ENCODE data around the gene PRDM5. TPM values are rescaled to one million over a fixed set of nuclear protein-coding genes. Genes with fewer than 3 reads are reported as not detected.

The PRDM5 gene
- total and polyA plus RNA-seq, 2 donors from 2014 or later = 2.6 to 9.1 TPM

GRCh38 chr4:120826449-120826848 lies 96.1 kb downstream of the PRDM5 start:
- TF ChIP-seq, protein P1, sequence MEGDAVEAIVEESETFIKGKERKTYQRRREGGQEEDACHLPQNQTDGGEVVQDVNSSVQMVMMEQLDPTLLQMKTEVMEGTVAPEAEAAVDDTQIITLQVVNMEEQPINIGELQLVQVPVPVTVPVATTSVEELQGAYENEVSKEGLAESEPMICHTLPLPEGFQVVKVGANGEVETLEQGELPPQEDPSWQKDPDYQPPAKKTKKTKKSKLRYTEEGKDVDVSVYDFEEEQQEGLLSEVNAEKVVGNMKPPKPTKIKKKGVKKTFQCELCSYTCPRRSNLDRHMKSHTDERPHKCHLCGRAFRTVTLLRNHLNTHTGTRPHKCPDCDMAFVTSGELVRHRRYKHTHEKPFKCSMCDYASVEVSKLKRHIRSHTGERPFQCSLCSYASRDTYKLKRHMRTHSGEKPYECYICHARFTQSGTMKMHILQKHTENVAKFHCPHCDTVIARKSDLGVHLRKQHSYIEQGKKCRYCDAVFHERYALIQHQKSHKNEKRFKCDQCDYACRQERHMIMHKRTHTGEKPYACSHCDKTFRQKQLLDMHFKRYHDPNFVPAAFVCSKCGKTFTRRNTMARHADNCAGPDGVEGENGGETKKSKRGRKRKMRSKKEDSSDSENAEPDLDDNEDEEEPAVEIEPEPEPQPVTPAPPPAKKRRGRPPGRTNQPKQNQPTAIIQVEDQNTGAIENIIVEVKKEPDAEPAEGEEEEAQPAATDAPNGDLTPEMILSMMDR (IDR thresholded peaks at IDR 0.05; ENCODE audit: borderline replicate concordance, extremely low read depth, insufficient read depth) = no peak
- no peak for FAIRE-seq
- DNase-seq = no peak
- no peak overlapping the region for H3K27ac ChIP-seq (ENCODE audit: low read depth in 2 of 2, low read length in 2 of 2)
- no peaks in the 10 kb centered on the region for H3K4me1 ChIP-seq (ENCODE audit: control insufficient read depth in 2 of 3, insufficient read depth in 2 of 3, low read depth in 1 of 3, low read length in 3 of 3)
- no peak overlapping the region for H3K9ac ChIP-seq (ENCODE audit: low read length in 3 of 3)
- H3K9me3 ChIP-seq (ENCODE audit: control insufficient read depth in 2 of 3, insufficient read depth in 1 of 3, low read length in 3 of 3) = no peaks in the 10 kb centered on the region
- no peaks in the 10 kb centered on the region for H3K27me3 ChIP-seq (ENCODE audit: control insufficient read depth, insufficient read depth, low read length)
- H3K36me3 ChIP-seq (ENCODE audit: control insufficient read depth in 2 of 3, insufficient read depth in 3 of 3, low read length in 3 of 3) = no peaks in the 10 kb centered on the region
- intact Hi-C loops (cut with DNase I) = no loop called here
- no peak overlapping the region for H3K4me3 ChIP-seq (ENCODE audit: low read length in 3 of 3)

DNA sequence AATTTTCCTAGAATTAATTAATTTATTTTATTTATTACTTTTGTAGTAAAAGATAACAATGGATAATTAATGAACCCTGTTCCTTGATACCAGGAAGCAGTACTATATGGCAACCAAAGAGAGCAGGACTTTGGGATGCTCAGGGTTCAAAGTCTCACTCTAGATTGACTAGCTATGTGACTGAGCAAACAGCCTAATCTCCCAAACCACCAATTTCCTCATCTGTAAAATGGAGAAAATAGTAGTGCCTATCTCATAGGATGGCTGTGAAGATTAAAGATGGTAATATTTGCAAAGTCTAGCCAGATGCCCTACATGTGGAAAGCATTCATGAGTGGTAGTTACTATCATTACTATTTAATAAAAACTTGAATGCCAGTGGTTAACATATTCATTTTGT lies 97.6 kb downstream of the PRDM5 start:
- TF ChIP-seq, protein P1 (IDR thresholded peaks at IDR 0.05; ENCODE audit: borderline replicate concordance, extremely low read depth, insufficient read depth) = no peak
- DNase-seq (no peak), FAIRE-seq (no peak)
- no peak overlapping the region for H3K4me3 ChIP-seq (ENCODE audit: low read length in 3 of 3)
- no peak overlapping the region for H3K9ac ChIP-seq (ENCODE audit: low read length in 3 of 3)
- no peaks in the 10 kb centered on the region for H3K9me3 ChIP-seq (ENCODE audit: control insufficient read depth in 2 of 3, insufficient read depth in 1 of 3, low read length in 3 of 3)
- no peaks in the 10 kb centered on the region for H3K4me1 ChIP-seq (ENCODE audit: control insufficient read depth in 2 of 3, insufficient read depth in 2 of 3, low read depth in 1 of 3, low read length in 3 of 3)
- H3K27me3 ChIP-seq (ENCODE audit: control insufficient read depth, insufficient read depth, low read length) = no peaks in the 10 kb centered on the region
- H3K27ac ChIP-seq (ENCODE audit: low read depth in 2 of 2, low read length in 2 of 2) = no peak overlapping the region
- no peaks in the 10 kb centered on the region for H3K36me3 ChIP-seq (ENCODE audit: control insufficient read depth in 2 of 3, insufficient read depth in 3 of 3, low read length in 3 of 3)
- intact Hi-C loops (cut with DNase I) = no loop called here

GRCh38 chr4:120821977-120822376 lies 100.5 kb downstream of the PRDM5 start:
- no peak overlapping the region for H3K4me3 ChIP-seq (ENCODE audit: low read length in 3 of 3)
- TF ChIP-seq, protein P1 (IDR thresholded peaks at IDR 0.05; ENCODE audit: borderline replicate concordance, extremely low read depth, insufficient read depth) = no peak
- DNase-seq (no peak), FAIRE-seq (no peak)
- H3K4me1 ChIP-seq (ENCODE audit: control insufficient read depth in 2 of 3, insufficient read depth in 2 of 3, low read depth in 1 of 3, low read length in 3 of 3) = no peaks in the 10 kb centered on the region
- no peak overlapping the region for H3K9ac ChIP-seq (ENCODE audit: low read length in 3 of 3)
- H3K27ac ChIP-seq (ENCODE audit: low read depth in 2 of 2, low read length in 2 of 2) = no peak overlapping the region
- intact Hi-C loops (cut with DNase I) = no loop called here
- no peaks in the 10 kb centered on the region for H3K36me3 ChIP-seq (ENCODE audit: control insufficient read depth in 2 of 3, insufficient read depth in 3 of 3, low read length in 3 of 3)
- H3K27me3 ChIP-seq (ENCODE audit: control insufficient read depth, insufficient read depth, low read length) = no peaks in the 10 kb centered on the region
- H3K9me3 ChIP-seq (ENCODE audit: control insufficient read depth in 2 of 3, insufficient read depth in 1 of 3, low read length in 3 of 3) = no peaks in the 10 kb centered on the region

DNA sequence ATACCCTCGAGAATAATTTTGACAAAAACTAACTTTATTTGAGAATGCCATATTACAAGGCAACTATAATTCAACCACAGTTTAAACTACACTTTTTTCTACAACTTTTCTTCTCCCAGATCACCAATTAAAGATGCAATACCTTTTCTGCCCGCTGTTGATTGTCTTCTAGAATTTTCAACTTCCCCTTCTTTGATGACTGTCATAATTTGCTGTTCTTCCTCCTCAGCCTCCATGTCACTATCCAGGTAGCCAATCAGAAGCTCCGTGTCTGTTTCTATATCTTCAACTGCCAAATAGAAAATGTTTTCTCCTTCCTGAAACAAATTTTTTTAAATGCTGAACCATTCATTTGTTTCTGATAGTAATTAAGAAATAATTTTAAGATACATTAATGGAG lies 101.5 kb downstream of the PRDM5 start:
- no peaks in the 10 kb centered on the region for H3K36me3 ChIP-seq (ENCODE audit: control insufficient read depth in 2 of 3, insufficient read depth in 3 of 3, low read length in 3 of 3)
- no peak overlapping the region for H3K9ac ChIP-seq (ENCODE audit: low read length in 3 of 3)
- H3K9me3 ChIP-seq (ENCODE audit: control insufficient read depth in 2 of 3, insufficient read depth in 1 of 3, low read length in 3 of 3) = no peaks in the 10 kb centered on the region
- FAIRE-seq = no peak
- no peak for DNase-seq
- no peak overlapping the region for H3K4me3 ChIP-seq (ENCODE audit: low read length in 3 of 3)
- intact Hi-C loops (cut with DNase I) = no loop called here
- H3K4me1 ChIP-seq (ENCODE audit: control insufficient read depth in 2 of 3, insufficient read depth in 2 of 3, low read depth in 1 of 3, low read length in 3 of 3) = no peaks in the 10 kb centered on the region
- no peaks in the 10 kb centered on the region for H3K27me3 ChIP-seq (ENCODE audit: control insufficient read depth, insufficient read depth, low read length)
- TF ChIP-seq, protein P1 (IDR thresholded peaks at IDR 0.05; ENCODE audit: borderline replicate concordance, extremely low read depth, insufficient read depth) = no peak
- H3K27ac ChIP-seq (ENCODE audit: low read depth in 2 of 2, low read length in 2 of 2) = no peak overlapping the region
